Suprapubic skin (tissue), 4 donors: ENCODE data around the gene BDH1. TPM values are rescaled to one million over a fixed set of nuclear protein-coding genes. Genes with fewer than 3 reads are reported as not detected.

Experiments
- DNase-seq, 2 donors: peaks; one replicate each; pipeline ENCODE4 v3.0.0-alpha.2; 2019; ENCODE audit warnings: low spot score in 2 of 2
- H3K27ac ChIP-seq: fragments of 200-600 bp; sonication (generic); one replicate; pipeline ENCODE4 v1.5.1; 2019
- H3K27me3 ChIP-seq: fragments of 200-600 bp; sonication (generic); one replicate; pipeline ENCODE4 v1.5.1; 2019
- H3K36me3 ChIP-seq: fragments of 200-600 bp; sonication (generic); one replicate; pipeline ENCODE4 v1.5.1; 2019
- H3K4me1 ChIP-seq: fragments of 200-600 bp; sonication (generic); one replicate; pipeline ENCODE4 v1.5.1; 2019
- H3K4me3 ChIP-seq: fragments of 200-600 bp; sonication (generic); one replicate; pipeline ENCODE4 v1.5.1; 2019; ENCODE audit warnings: mild to moderate bottlenecking
- H3K9me3 ChIP-seq: fragments of 200-600 bp; sonication (generic); one replicate; pipeline ENCODE4 v1.5.1; 2019
- CTCF ChIP-seq, 2 donors: fragments of 200-600 bp in 1 of 2; fragments of 450-650 bp in 1 of 2; sonication (generic) in 1 of 2; IDR thresholded peaks; one replicate each; pipeline ENCODE4 v1.5.1; 2016 to 2019; ENCODE audit warnings: antibody characterized with exemption in 2 of 2, mild to moderate bottlenecking in 1 of 2, moderate library complexity in 1 of 2
- EP300 ChIP-seq: sonication (generic); formaldehyde crosslinking; IDR thresholded peaks from one replicate; pipeline ENCODE4 v1.6.1; 2017; ENCODE audit warnings: antibody characterized with exemption
- POLR2A ChIP-seq, 2 donors: fragments of 450-650 bp; IDR thresholded peaks; one replicate each; pipeline ENCODE4 v1.6.1; 2017; ENCODE audit warnings: antibody characterized with exemption in 2 of 2, mild to moderate bottlenecking in 2 of 2, moderate library complexity in 2 of 2
- POLR2AphosphoS5 ChIP-seq, 3 donors: sonication (generic); formaldehyde crosslinking; IDR thresholded peaks; one replicate each; pipeline ENCODE4 v1.6.1; 2017; ENCODE audit warnings: antibody characterized with exemption in 3 of 3
- WGBS: methylation state at CpG from one replicate; pipeline ENCODE4 v1.1.5; 2018; 5-methylcytosine and 5-hydroxymethylcytosine counted together
- total RNA-seq, 4 donors: library from RNA; depleted of rRNA; stranded (reverse); fragments of >200 nt; gene quantifications; one replicate each; pipeline ENCODE4 v1.1.0, GENCODE V29; 2016

Gene BDH1
- total RNA-seq, 4 donors from 2014 or later: 40.7 to 70.7 (median 43.1) TPM

- H3K27me3 ChIP-seq: no peaks in the 10 kb centered on the region
- no peak overlapping the region for H3K27ac ChIP-seq
- H3K9me3 ChIP-seq: no peaks in the 10 kb centered on the region
- TF ChIP-seq POLR2AphosphoS5 (IDR thresholded peaks at IDR 0.05) (no peak), POLR2A (IDR thresholded peaks at IDR 0.05) (no peak), EP300 (no peak), CTCF (IDR thresholded peaks at IDR 0.05) (no peak)
- H3K4me1 ChIP-seq: peaks cover 14% of the 10 kb centered on the region
- H3K36me3 ChIP-seq: no peaks in the 10 kb centered on the region
- no peak overlapping the region for H3K4me3 ChIP-seq
- no peak for DNase-seq
- WGBS: 94% methylated on average over 3 of the region's 3 CpGs
Measured at GRCh38 chr3:197532388-197532787, 23.4 kb downstream of the BDH1 start.

GRCh38 chr3:197528190-197528589 lies 27.6 kb downstream of the BDH1 start:
- no peaks in the 10 kb centered on the region for H3K36me3 ChIP-seq
- TF ChIP-seq POLR2AphosphoS5 (IDR thresholded peaks at IDR 0.05): no peak
- TF ChIP-seq POLR2A (IDR thresholded peaks at IDR 0.05): no peak
- no peak for TF ChIP-seq CTCF (IDR thresholded peaks at IDR 0.05)
- TF ChIP-seq EP300: no peak
- DNase-seq: no peak
- peaks cover 2% of the 10 kb centered on the region for H3K4me1 ChIP-seq
- no peaks in the 10 kb centered on the region for H3K27me3 ChIP-seq
- H3K27ac ChIP-seq: peak overlapping the region; percentile 35
- WGBS: 89% methylated on average over 6 of the region's 6 CpGs
- no peaks in the 10 kb centered on the region for H3K9me3 ChIP-seq
- no peak overlapping the region for H3K4me3 ChIP-seq

GRCh38 chr3:197527569-197527968 lies 28.2 kb downstream of the BDH1 start:
- no peak for DNase-seq
- TF ChIP-seq POLR2AphosphoS5 (IDR thresholded peaks at IDR 0.05): no peak
- TF ChIP-seq CTCF (IDR thresholded peaks at IDR 0.05): no peak
- no peak for TF ChIP-seq POLR2A (IDR thresholded peaks at IDR 0.05)
- TF ChIP-seq EP300: no peak
- Histone ChIP-seq H3K4me3 (no peak overlapping the region), H3K36me3 (no peaks in the 10 kb centered on the region), H3K4me1 (peaks cover 7% of the 10 kb centered on the region), H3K27me3 (no peaks in the 10 kb centered on the region), H3K9me3 (no peaks in the 10 kb centered on the region), H3K27ac (peak overlapping the region; percentile 47)
- WGBS: 78% methylated on average over 5 of the region's 5 CpGs

- no peaks in the 10 kb centered on the region for H3K36me3 ChIP-seq
- no peaks in the 10 kb centered on the region for H3K27me3 ChIP-seq
- peaks cover 16% of the 10 kb centered on the region for H3K4me1 ChIP-seq
- no peak for TF ChIP-seq POLR2AphosphoS5 (IDR thresholded peaks at IDR 0.05)
- no peak for TF ChIP-seq CTCF (IDR thresholded peaks at IDR 0.05)
- H3K4me3 ChIP-seq: no peak overlapping the region
- no peak for DNase-seq
- WGBS: 91% methylated on average over 5 of the region's 5 CpGs
- peak overlapping the region; percentile 40 for H3K27ac ChIP-seq
- no peaks in the 10 kb centered on the region for H3K9me3 ChIP-seq
Measured at GRCh38 chr3:197525706-197526105, 30.1 kb downstream of the BDH1 start.

GRCh38 chr3:197524128-197524527 lies 31.6 kb downstream of the BDH1 start:
- DNase-seq: peak in 1 of 2 donors; percentile 53
- Histone ChIP-seq H3K4me1 (peaks cover 16% of the 10 kb centered on the region), H3K4me3 (no peak overlapping the region), H3K36me3 (no peaks in the 10 kb centered on the region), H3K9me3 (no peaks in the 10 kb centered on the region), H3K27ac (no peak overlapping the region), H3K27me3 (no peaks in the 10 kb centered on the region)
- WGBS: 93% methylated on average over 8 of the region's 8 CpGs
- TF ChIP-seq CTCF (IDR thresholded peaks at IDR 0.05): no peak
- TF ChIP-seq POLR2A (IDR thresholded peaks at IDR 0.05): no peak
- no peak for TF ChIP-seq EP300
- TF ChIP-seq POLR2AphosphoS5 (IDR thresholded peaks at IDR 0.05): no peak
